ENCODE data around the gene SFTPA1.
"Not testable (repeated sequence)": the region's sequence is repeated elsewhere in the genome, so short reads cannot be mapped to it uniquely, and the experiment has no call there.

Gene SFTPA1

GRCh38 chr10:79611193-79611976, 646 bp downstream of the SFTPA1 start:
- not testable (repeated sequence) for DNase-seq

GRCh38 chr10:79615577-79615976, 4.8 kb downstream of the SFTPA1 start:
- no peak for DNase-seq

- DNase-seq, result no peak
Observed at GRCh38 chr10:79616164-79616563, 5.4 kb downstream of the SFTPA1 start.

GRCh38 chr10:79623663-79624062, 12.9 kb downstream of the SFTPA1 start:
- DNase-seq, result not testable (repeated sequence)

DNA sequence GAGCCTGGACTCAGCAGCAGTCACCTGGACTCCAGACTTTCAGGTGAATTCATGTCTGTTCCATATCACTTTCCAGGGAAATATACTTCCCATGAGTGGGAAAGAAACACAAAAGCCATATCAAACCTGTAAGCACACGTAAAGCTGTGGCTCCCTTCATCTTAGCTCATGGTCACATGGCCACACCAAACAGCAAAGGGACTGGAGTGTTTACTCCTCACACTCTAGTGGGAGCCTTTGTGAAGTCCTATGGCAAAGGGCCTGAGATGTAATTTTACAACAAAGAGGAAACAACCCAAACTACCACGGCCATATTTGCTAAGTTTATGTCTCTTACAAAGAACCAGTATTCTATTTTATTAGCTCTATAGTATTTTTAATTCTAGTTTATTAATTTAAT, 16.3 kb downstream of the SFTPA1 start:
- DNase-seq, result no peak

- DNase-seq, result no peak
Observed at GRCh38 chr10:79628083-79628482, 17.3 kb downstream of the SFTPA1 start.

DNA sequence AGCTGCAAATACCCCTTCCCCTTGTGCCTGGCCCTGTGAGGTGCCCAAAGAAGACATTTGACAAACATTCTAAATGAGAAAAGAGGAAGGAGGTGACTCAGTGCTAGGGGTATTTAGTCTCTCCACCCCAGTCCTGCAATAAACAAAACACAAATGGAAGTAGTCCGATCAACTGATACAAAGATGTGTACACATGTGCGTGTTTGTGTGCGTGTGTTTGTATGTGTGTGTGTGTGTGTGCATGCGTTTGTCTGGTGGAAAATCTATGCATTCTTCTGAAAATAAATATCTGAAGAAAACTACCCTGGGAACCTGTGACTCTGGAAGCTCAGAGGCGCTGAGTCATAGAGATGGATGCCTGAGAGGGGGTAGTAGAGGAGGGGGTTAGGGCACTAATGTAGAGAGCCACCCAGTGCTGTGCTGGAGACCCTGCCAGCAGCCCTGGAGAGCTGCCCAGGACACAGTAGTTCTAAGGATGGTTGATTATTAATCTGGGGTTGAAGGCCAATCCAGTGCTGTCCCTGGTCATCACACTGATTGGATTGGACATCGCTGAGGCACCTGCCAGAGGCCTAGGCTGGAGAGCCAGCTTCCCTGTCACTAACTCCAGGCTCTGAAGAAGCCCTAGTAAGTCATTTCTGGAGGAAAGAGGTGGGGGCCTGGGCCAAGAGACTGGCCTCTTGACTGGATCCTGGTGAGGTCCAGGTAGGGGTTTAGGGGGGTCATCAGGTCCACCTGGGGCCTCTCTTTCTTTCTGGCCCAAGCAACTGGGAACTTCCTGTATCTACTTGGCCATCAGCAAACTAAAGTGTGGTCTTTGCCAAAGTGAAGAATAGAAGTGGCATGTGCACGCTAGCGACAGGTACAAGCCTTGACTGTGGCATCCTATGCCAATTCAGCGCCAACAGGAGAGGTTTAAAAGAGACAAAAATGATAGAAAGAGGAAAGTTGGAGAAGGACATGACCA, 18.5 kb downstream of the SFTPA1 start:
- no peak for DNase-seq

DNA sequence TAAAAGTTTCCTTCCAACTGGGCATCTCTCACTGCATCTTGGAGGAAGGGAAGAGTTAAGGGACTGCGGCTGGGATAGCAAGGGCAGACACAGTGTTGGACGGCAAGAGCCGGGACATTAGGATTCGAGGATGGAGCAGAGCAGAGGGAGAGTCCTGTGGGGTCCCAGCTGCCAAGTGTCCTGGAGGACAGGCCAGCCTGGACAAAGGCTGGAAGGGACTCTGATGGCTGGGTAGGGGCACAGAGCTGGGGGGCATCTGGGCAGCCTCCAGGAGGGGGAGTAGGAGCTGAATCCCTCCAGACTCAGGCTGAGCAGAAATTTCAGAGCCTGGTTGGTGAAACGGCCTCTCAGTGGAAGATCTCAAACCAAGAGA, 19.2 kb downstream of the SFTPA1 start:
- no peak for DNase-seq

DNA sequence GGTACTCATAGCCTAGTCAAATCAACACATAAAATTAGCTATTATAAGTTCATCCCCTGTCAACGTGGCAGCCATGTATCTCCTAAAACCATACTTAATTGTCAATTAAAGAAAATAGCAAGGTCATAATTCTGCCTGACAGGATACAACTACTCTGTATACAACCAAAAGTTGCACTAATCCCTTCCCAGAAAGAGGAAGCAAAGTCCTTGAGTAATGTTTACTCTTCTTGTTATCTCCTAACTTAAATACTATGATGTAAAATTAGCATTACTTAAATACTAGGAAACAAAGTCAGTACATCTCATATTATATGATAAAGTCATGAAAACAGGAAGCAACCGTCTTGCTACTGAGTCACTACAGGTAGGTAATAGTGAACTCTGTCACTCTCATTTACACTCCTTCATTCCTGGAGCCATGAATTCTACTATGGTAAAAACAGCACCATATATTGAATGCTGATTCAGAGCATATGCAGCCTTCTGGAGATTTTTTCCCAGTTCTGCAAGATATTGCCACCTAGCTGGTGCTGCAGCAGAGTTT, 26.0 kb downstream of the SFTPA1 start:
- not testable (repeated sequence) for DNase-seq

- DNase-seq, result no peak
Observed at GRCh38 chr10:79638318-79638717, 27.6 kb downstream of the SFTPA1 start.

- DNase-seq, result not testable (repeated sequence)
Observed at GRCh38 chr10:79652695-79653094, 42.0 kb downstream of the SFTPA1 start.

DNA sequence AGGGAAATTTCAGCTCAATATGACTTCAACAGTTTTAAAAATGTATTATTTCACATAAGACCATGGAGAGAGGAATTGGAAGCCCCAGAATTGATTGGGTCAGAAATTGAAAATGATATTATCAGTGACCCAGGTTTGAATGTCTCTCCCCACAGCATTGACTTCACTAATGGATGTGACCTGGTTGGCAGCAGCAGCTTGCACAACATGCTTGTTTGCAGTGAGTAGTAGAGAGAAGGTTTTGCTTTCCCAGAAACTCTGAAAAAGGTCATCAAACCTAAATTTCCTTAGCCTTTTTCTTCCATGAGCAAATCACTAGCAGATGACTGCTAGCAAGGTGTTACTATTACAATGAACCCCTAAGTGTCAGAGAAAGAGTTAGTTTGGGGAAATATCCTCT, 52.5 kb downstream of the SFTPA1 start:
- not testable (repeated sequence) for DNase-seq

GRCh38 chr10:79664686-79665085, 53.9 kb downstream of the SFTPA1 start:
- DNase-seq, result not testable (repeated sequence)

All from activated CD4-positive, alpha-beta T cell treated with anti-CD3 and anti-CD28 coated beads for 1 hour (primary cell).